Placental pericyte (primary cell): ENCODE measurements around the gene PGLYRP2. TPM values are rescaled to one million over a fixed set of nuclear protein-coding genes. Genes with fewer than 3 reads are reported as not detected.

Experiments
- small RNA-seq: library from RNA; depleted of rRNA; stranded (forward); fragments of <200 nt; gene quantifications from one replicate; pipeline ENCODE3, GENCODE V24; 2012; ENCODE audit warnings: low replicate concordance
- total RNA-seq: library from RNA; depleted of rRNA; stranded (reverse); fragments of >200 nt; gene quantifications from 2 replicates; pipeline ENCODE4 v1.2.3, GENCODE V29; 2012

PGLYRP2 gene, protein sequence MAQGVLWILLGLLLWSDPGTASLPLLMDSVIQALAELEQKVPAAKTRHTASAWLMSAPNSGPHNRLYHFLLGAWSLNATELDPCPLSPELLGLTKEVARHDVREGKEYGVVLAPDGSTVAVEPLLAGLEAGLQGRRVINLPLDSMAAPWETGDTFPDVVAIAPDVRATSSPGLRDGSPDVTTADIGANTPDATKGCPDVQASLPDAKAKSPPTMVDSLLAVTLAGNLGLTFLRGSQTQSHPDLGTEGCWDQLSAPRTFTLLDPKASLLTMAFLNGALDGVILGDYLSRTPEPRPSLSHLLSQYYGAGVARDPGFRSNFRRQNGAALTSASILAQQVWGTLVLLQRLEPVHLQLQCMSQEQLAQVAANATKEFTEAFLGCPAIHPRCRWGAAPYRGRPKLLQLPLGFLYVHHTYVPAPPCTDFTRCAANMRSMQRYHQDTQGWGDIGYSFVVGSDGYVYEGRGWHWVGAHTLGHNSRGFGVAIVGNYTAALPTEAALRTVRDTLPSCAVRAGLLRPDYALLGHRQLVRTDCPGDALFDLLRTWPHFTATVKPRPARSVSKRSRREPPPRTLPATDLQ
- not detected in 2 replicates for total RNA-seq

DNA sequence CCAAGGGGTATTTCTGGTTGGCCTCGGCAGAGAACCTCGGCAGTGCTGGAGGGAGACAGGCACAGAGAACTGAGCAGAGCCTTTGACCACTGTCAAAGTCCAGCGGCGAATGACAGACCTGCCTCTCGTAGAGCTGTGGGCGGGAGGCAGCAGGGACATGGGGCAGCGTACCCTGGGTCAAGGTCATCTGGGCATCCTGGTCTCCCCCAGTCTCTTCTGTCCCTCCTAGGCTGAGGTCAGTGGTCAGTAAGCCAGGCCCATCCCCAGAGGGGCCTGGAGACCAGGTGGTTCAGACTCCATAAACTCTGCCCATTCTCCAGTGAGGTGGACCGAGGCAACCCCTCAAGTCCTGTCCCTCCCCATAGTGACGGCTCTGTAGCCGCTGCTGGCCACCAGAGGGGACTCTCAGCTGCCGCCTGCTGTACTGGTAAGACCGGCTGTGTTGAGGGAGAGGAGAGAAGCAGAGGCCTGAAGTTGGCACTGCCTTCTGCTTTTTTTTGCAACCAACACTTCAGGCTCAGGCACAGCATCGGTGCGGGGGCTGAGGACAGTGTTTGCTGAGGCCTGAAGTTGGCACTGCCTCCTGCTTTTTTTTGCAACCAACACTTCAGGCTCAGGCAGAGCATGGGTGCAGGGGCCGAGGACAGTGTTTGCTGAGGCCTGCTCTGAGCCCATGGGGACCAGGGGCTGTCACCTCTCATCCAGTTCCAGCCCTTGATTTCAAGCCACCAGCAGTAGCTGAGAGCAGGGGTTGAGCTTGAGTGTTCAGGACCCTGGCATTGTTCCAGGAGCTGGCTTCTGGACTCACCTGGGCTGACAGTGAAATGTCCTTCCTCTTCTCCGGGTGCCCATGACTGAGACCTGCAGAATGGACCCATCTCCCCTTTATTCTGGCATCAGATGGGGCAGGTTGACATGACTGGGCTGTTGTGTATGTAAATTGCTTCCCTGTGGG lies at the start of gene PGLYRP2:
Gene PGLYRP2 (minus strand): TSS at position 111 of the 955 bp plus-strand sequence. CDS start 130 bp downstream, outside the sequence.

DNA sequence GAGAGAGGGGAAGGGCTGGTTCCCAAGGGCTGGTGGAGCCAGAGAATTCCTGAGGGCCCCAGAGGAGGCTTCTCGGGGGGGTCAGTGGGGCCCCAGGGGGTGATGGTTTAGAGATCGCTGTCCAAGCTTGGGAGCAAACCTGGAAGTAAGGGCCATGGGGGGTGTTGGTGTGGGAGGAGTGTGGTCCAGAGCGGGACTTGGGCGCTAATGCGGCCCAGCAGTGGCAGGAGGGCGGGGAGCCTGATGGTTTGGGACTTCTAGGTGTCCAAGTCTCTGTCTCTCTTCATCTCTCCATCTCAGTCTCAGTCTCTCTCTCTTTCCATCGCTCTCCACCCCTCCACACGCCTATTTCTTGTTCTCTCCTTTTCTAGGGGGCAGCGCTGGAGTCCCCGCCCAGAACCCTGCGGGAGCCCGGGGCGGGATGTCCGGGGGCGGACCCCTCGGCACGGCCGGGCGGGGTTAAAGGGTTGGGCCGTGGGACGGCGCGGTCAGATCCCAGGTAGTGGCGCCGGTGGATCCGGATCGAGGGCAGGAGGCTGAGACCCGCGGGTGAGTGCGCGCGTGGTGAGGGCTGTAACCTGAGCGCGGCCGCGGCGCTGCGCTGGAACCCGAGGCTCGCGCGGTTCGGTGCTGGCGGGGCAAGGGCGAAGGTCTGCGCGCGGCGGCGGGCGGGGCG lies 28.9 kb upstream of the PGLYRP2 start, which contains the start of gene CYP4F22:
Gene CYP4F22 (plus strand): TSS at position 491 of the 676 bp plus-strand sequence. CDS start 16,812 bp downstream, outside the sequence.

DNA sequence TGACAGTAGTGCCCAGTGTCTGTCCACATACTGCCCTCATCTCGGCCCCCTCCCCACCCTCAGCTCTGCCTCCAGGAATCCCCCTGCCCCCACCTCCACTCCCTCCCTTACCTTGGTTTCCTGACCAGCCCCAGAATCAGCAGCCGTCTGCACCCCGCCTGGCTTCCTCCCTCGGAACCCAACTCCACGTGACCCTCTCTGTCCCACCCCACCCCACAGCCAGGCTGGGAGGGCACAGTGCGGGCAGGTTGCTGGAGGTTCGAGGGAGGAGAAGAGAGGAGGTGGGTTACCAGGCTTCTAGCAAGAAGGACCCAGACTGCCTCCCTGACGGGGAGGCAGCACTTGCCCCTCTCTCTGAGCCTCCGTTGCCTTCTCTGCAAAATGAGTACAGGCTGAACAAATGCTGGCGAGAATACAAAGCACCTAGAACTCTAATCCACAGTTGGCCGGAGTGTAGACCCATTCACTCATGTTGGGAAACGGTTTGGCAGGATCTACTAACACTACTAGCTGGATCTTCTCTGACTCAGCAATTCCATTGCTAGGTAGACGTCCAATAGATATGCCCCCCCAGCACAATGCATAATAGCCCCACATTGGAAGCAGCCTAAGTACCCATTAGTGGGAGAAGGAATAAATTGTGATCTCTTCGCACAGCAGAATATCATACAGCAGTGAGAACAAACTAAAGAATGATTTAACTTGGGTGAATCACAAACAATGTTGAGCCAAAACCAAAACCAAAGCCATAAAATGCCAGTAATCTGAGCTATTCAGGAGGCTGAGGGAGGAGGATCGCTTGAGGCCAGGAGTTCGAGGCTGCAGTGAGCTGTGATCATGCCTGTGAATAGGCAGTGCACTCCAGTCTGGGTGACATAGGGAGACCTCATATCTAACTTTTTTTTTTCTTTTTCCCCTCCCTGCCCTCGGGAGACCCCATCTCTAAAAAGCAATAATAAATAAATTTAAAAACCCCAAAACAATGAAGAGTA lies 14.6 kb downstream of the PGLYRP2 start, which contains the start of gene RASAL3:
Gene RASAL3 (minus strand): TSS at position 151 of the 992 bp plus-strand sequence. CDS start 186 bp downstream, outside the sequence.

DNA sequence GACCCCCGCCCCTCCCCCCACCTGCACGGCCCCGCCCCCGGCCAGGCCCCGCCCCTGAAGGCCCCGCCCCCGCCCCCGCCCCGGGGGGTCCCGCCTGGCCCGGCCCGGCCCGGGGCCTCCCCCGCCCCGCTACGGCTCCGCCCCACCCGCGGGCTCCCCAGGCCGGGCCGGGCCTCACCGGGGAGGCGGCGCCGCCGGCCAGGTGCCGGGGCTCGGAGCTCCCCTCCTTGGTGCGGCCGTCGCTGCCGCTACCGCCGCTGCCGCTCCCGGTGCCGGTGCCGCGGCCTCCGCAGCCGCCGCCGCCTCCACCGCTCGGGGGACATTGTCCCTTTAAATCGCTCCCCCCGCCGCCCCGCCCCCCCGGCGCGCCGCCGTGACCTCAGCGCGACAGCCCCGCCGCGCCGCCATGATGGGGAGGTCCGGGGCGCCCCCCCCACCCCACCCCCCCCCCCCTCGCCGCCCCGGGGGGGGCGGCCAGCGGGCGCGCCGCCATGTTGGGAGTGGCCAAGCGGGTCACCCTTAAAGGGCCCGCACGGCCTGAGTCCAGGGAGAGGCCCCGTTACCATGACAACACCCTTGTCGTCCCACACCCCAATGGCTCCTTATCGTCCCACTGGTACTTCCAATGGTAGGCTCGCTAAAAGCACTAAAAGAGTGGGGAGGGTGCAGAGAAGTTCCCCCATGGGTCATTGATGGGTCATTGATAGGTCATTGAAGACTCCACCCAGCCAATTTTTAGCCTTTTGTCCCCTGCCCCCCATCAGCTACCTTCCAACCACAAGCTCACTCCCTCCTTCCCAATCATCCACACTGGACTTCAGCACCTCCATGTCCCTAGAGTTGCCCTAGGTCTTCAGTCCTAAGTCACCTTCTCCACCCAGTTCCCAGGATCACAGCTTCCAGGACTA lies 29.4 kb downstream of the PGLYRP2 start, which contains the start of gene WIZ:
Gene WIZ (minus strand): TSS at position 337 of the 908 bp plus-strand sequence. CDS start 1,649 bp downstream, outside the sequence.

Small RNA genes within 50 kb of the gene (small RNA-seq; reads per million reads assigned to genes)
- gene MIR1470: not detected

Other genes starting within 250 kb of the PGLYRP2 start
- gene EPHX3, start 247.1 kb downstream of the PGLYRP2 start, total RNA-seq: 0.14 TPM in 1 of 2 replicates, not detected in the other
- gene BRD4, start 147.0 kb downstream of the PGLYRP2 start, total RNA-seq: 32.6 and 39.8 TPM in 2 replicates
- gene AKAP8, start 99.7 kb downstream of the PGLYRP2 start, total RNA-seq: 19.7 and 23.5 TPM in 2 replicates
- gene AKAP8L, start 60.5 kb downstream of the PGLYRP2 start, total RNA-seq: 64.3 and 75.6 TPM in 2 replicates
- gene WIZ, start 29.5 kb downstream of the PGLYRP2 start, total RNA-seq: 11.2 TPM in 2 replicates
- gene RASAL3, start 15.0 kb downstream of the PGLYRP2 start, total RNA-seq: not detected in 2 replicates
- not detected in 2 replicates for gene CYP4F22, start 29.0 kb upstream of the PGLYRP2 start, total RNA-seq
- gene CYP4F8, start 135.7 kb upstream of the PGLYRP2 start, total RNA-seq: not detected in 2 replicates
- gene CYP4F3, start 161.4 kb upstream of the PGLYRP2 start, total RNA-seq: not detected in 2 replicates
- gene CYP4F12, start 193.6 kb upstream of the PGLYRP2 start, total RNA-seq: not detected in 2 replicates
- not detected in 2 replicates for gene OR10H2, start 248.5 kb upstream of the PGLYRP2 start, total RNA-seq